Trophoblast cell (in vitro differentiated cells and primary cell): ENCODE measurements around the gene UFL1.

Experiments
- DNase-seq, 2 donors: peaks; one replicate each; pipeline ENCODE4 v3.0.0-alpha.2; 2016
- H2AFZ ChIP-seq: 2 replicates; pipeline ENCODE4 v1.6.1; 2013; ENCODE audit warnings: low read length, moderate library complexity, mild to moderate bottlenecking; ENCODE audit not compliant: insufficient read depth, poor library complexity
- H2AK5ac ChIP-seq: 2 replicates; pipeline ENCODE4 v1.6.1; 2013; ENCODE audit warnings: mild to moderate bottlenecking, low read length
- H2BK120ac ChIP-seq: 2 replicates; pipeline ENCODE4 v1.6.1; 2013; ENCODE audit warnings: low read length, mild to moderate bottlenecking, moderate library complexity; ENCODE audit not compliant: insufficient read depth, poor library complexity
- H2BK12ac ChIP-seq: 2 replicates; pipeline ENCODE4 v1.6.1; 2013; ENCODE audit warnings: mild to moderate bottlenecking, low read length, moderate library complexity
- H2BK5ac ChIP-seq: 2 replicates; pipeline ENCODE4 v1.6.1; 2013; ENCODE audit warnings: low read length, low read depth, moderate library complexity, mild to moderate bottlenecking; ENCODE audit not compliant: poor library complexity
- H3K14ac ChIP-seq: 2 replicates; pipeline ENCODE4 v1.6.1; 2013; ENCODE audit warnings: mild to moderate bottlenecking, low read length
- H3K18ac ChIP-seq: 2 replicates; pipeline ENCODE4 v1.6.1; 2013; ENCODE audit warnings: mild to moderate bottlenecking, low read length
- H3K23ac ChIP-seq: 2 replicates; pipeline ENCODE4 v1.6.1; 2013; ENCODE audit warnings: low read length
- H3K27ac ChIP-seq: 2 replicates; pipeline ENCODE4 v1.5.1; 2013; ENCODE audit warnings: low read depth, mild to moderate bottlenecking, inconsistent platforms, low read length, moderate library complexity
- H3K27me3 ChIP-seq: 2 replicates; pipeline ENCODE4 v1.6.1; 2013; ENCODE audit warnings: inconsistent platforms, mild to moderate bottlenecking, low read length, moderate library complexity; ENCODE audit not compliant: insufficient read depth
- H3K36me3 ChIP-seq, 2 experiments: 1 replicate in 1 of 2; 2 replicates in 1 of 2; pipeline ENCODE4 v1.6.1; 2013; ENCODE audit warnings: low read length in 2 of 2, mild to moderate bottlenecking in 2 of 2, moderate library complexity in 1 of 2; ENCODE audit not compliant: insufficient read depth in 2 of 2, control insufficient read depth in 1 of 2
- H3K4ac ChIP-seq: 2 replicates; pipeline ENCODE4 v1.6.1; 2013; ENCODE audit warnings: low read depth, mild to moderate bottlenecking, low read length, moderate library complexity
- H3K4me1 ChIP-seq, 2 experiments: 1 replicate in 1 of 2; 2 replicates in 1 of 2; pipeline ENCODE4 v1.6.1; 2013; ENCODE audit warnings: low read length in 2 of 2, mild to moderate bottlenecking in 2 of 2, moderate library complexity in 1 of 2; ENCODE audit not compliant: insufficient read depth in 2 of 2, control insufficient read depth in 1 of 2
- H3K4me2 ChIP-seq: 2 replicates; pipeline ENCODE4 v1.6.1; 2013; ENCODE audit warnings: inconsistent platforms, mild to moderate bottlenecking, low read length, moderate library complexity
- H3K4me3 ChIP-seq: 2 replicates; pipeline ENCODE4 v1.5.1; 2013; ENCODE audit warnings: mild to moderate bottlenecking, low read depth, low read length, inconsistent platforms
- H3K79me1 ChIP-seq: one replicate; pipeline ENCODE4 v1.6.1; 2013; ENCODE audit warnings: low read length
- H3K79me2 ChIP-seq: 2 replicates; pipeline ENCODE4 v1.6.1; 2013; ENCODE audit warnings: low read length, mild to moderate bottlenecking; ENCODE audit not compliant: control insufficient read depth, insufficient read depth, poor library complexity
- H3K9ac ChIP-seq: 2 replicates; pipeline ENCODE4 v1.6.1; 2013; ENCODE audit warnings: mild to moderate bottlenecking, low read length
- H3K9me3 ChIP-seq: 2 replicates; pipeline ENCODE4 v1.6.1; 2013; ENCODE audit warnings: low read depth, mild to moderate bottlenecking, control low read depth, inconsistent platforms, low read length; ENCODE audit not compliant: insufficient read depth
- H4K12ac ChIP-seq: 2 replicates; pipeline ENCODE4 v1.6.1; 2013; ENCODE audit warnings: low read depth, mild to moderate bottlenecking, low read length, moderate library complexity
- H4K8ac ChIP-seq: 2 replicates; pipeline ENCODE4 v1.6.1; 2013; ENCODE audit warnings: low read depth, mild to moderate bottlenecking, low read length, moderate library complexity
- H4K91ac ChIP-seq: one replicate; pipeline ENCODE4 v1.6.1; 2013; ENCODE audit warnings: low read depth, mild to moderate bottlenecking, low read length, moderate library complexity
- WGBS: extraction: QIAGEN DNeasy Blood & Tissue Kit; methylation state at CpG from one replicate; pipeline ENCODE4 v1.1.7; 2013; ENCODE audit warnings: missing lambda C conversion rate; ENCODE audit not compliant: insufficient read length, insufficient coverage; ENCODE audit errors: extremely low coverage; 5-methylcytosine and 5-hydroxymethylcytosine counted together

Gene UFL1

DNA sequence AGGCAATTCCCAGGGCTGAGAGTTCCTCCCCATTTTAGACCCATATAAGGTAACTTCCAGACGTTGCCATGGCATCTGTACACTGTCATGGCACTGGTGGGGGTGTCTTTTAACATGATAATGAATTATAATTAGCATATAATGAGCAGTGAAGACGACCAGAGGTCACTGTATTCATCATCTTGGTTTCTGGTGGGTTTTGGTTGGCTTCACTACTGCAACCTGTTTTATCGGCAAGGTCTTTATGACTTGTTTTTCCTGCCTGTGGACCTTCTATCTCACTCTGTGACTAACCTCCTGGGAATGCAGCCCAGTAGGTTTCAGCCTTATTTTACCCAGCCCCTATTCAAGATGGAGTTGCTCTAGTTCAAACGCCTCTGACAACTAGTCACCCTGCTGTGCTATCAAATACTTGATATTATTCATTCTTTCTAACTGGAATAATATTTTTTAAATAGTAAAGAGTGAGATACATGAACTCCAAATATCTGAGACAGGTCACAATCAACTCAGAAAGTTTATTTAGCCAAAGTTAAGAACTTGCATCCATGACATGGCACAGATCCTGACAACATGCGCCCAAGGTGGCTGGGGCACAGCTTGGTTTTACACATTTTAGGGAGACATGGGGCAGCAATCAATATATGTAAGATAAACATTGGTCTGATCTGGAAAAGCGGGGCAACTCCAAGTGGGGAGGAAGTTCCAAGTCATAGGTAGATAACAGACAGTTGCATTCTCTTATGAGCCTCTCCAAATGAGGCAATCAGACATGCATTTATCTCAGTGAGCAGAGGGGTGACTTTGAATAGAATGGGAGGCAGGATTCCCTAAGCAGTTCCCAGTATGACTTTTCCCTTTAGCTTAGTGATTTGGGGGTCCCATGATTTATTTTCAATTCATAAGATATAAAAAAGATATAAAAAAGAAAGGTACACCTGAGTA, 1.2 kb upstream of the UFL1 start:
- H3K9ac ChIP-seq = no peak overlapping the region
- H2BK5ac ChIP-seq = peak overlapping the region; percentile 94
- H3K4me2 ChIP-seq = peak overlapping the region; percentile 68
- peak overlapping the region; percentile 93 for H3K14ac ChIP-seq
- no peaks in the 10 kb centered on the region for H3K27me3 ChIP-seq
- DNase-seq = peak; percentile 83 to 90
- peak overlapping the region; percentile 68 for H2BK120ac ChIP-seq
- peak overlapping the region; percentile 94 for H3K18ac ChIP-seq
- H2AK5ac ChIP-seq = peak overlapping the region; percentile 95
- H3K79me1 ChIP-seq = peaks cover 16% of the 10 kb centered on the region
- H3K4me3 ChIP-seq = no peak overlapping the region
- H4K91ac ChIP-seq = peak overlapping the region; percentile 90
- H2AFZ ChIP-seq = no peak overlapping the region
- H3K4me1 ChIP-seq = peaks cover 2 to 9% of the 10 kb centered on the region in 2 experiments
- no peak overlapping the region for H3K4ac ChIP-seq
- H2BK12ac ChIP-seq = peak overlapping the region; percentile 85
- H3K79me2 ChIP-seq = peaks cover 4% of the 10 kb centered on the region
- H4K12ac ChIP-seq = peak overlapping the region; percentile 40
- peak overlapping the region; percentile 70 for H4K8ac ChIP-seq
- no peaks in the 10 kb centered on the region for H3K9me3 ChIP-seq
- H3K36me3 ChIP-seq = peaks cover 2% of the 10 kb centered on the region in 2 experiments
- no peak overlapping the region for H3K23ac ChIP-seq
- no CpG with 5 or more reads among the region's 6 CpGs for WGBS
- peak overlapping the region; percentile 91 for H3K27ac ChIP-seq

DNA sequence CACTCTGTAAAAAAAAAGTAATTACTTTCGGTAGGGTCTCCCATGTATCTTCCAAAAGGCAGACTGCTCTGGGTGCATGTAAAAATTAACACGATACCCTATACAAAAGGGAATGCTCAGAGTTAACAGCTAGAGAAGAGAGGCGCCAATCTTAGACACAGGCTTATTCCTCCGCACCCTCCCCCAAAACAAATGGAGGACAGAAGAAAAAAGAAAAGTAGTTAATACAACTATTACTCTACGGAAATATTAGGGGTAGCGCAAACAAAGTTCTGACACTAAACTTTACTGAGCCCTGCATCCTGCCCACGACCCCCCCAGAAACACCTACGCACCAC, 331 bp upstream of the UFL1 start:
- Histone ChIP-seq H3K23ac (no peak overlapping the region), H3K9ac (peak overlapping the region; percentile 83), H3K18ac (no peak overlapping the region), H3K36me3 (peaks cover 2 to 4% of the 10 kb centered on the region in 2 experiments), H3K4ac (no peak overlapping the region), H4K8ac (peak overlapping the region; percentile 48), H3K14ac (no peak overlapping the region), H4K12ac (peak overlapping the region; percentile 32), H2BK5ac (peak overlapping the region; percentile 79), H2AK5ac (no peak overlapping the region), H4K91ac (peak overlapping the region; percentile 28), H3K79me2 (peaks cover 4% of the 10 kb centered on the region), H3K79me1 (peaks cover 16% of the 10 kb centered on the region), H3K4me3 (peak overlapping the region; percentile 86), H2BK12ac (no peak overlapping the region), H3K9me3 (no peaks in the 10 kb centered on the region), H3K27me3 (no peaks in the 10 kb centered on the region), H3K4me2 (peak overlapping the region; percentile 68), H3K27ac (peak overlapping the region; percentile 87), H2AFZ (no peak overlapping the region), H3K4me1 (peaks cover 2 to 9% of the 10 kb centered on the region in 2 experiments), H2BK120ac (peak overlapping the region; percentile 47)
- WGBS = no CpG with 5 or more reads among the region's 8 CpGs
- no peak for DNase-seq

DNA sequence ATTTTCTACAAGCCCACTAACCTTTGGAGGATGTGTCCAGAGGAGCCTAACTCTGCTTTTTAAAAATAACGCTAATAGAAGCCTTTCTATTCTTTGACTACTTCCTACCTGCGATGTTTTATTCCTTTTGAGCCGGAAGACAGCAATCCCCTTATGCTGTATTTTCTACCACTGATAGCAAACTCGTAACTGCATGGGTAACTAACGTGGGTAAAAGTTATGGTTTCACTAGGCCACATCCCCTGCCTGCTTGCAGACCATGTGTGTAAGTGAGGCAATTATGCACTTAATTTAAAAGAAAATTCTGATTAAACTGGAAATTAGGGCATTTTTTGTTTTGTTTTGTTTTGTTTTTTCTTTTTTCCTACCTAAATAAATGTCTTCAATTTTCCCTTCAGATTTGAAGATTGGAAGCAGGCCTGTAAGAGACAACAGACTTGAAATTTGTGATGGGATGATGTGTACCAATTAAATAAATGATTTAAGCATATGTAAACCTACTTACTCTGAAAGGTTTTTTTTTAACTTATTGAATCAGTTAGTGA, 931 bp downstream of the UFL1 start:
- Histone ChIP-seq H3K4me1 (peaks cover 2 to 9% of the 10 kb centered on the region in 2 experiments), H3K23ac (no peak overlapping the region), H3K4me2 (peak overlapping the region; percentile 75), H4K12ac (no peak overlapping the region), H3K79me2 (peaks cover 4% of the 10 kb centered on the region), H3K14ac (peak overlapping the region; percentile 99), H3K9me3 (no peaks in the 10 kb centered on the region), H3K18ac (no peak overlapping the region), H2AK5ac (no peak overlapping the region), H2BK5ac (peak overlapping the region; percentile 98), H3K9ac (peak overlapping the region; percentile 99), H4K91ac (peak overlapping the region; percentile 98), H4K8ac (peak overlapping the region; percentile 98), H2AFZ (no peak overlapping the region), H3K4me3 (no peak overlapping the region), H3K4ac (no peak overlapping the region), H3K27me3 (no peaks in the 10 kb centered on the region), H3K27ac (peak overlapping the region; percentile 99), H2BK12ac (no peak overlapping the region), H3K79me1 (peaks cover 16% of the 10 kb centered on the region), H2BK120ac (peak overlapping the region; percentile 93), H3K36me3 (peaks cover 2 to 4% of the 10 kb centered on the region in 2 experiments)
- peak in 1 of 2 donors; percentile 10 for DNase-seq
- whole genome bisulfite sequencing = no CpG with 5 or more reads among the region's 5 CpGs

DNA sequence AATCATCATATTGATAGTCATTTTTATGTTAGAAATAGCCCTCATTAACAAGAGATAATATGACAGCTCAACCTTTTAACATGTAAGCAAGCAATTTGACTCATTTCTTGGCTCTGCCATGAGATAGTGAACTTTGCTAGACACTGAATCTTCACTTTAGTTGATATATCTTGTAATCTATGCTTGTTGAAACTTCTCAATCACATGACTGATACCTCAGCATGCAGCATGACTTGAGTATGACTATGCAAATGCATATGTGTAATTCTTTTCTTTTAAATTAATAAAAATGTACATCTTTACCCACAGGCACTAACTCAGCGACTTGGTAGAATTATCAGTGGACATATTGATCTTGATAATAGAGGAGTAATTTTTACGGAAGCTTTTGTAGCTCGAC, 6.6 kb downstream of the UFL1 start:
- no peak overlapping the region for H3K18ac ChIP-seq
- H3K4ac ChIP-seq = no peak overlapping the region
- H2AFZ ChIP-seq = no peak overlapping the region
- H3K36me3 ChIP-seq = peaks cover 3 to 13% of the 10 kb centered on the region in 2 experiments
- no peak overlapping the region for H3K27ac ChIP-seq
- no peak overlapping the region for H4K8ac ChIP-seq
- H4K12ac ChIP-seq = no peak overlapping the region
- H2AK5ac ChIP-seq = no peak overlapping the region
- H2BK12ac ChIP-seq = no peak overlapping the region
- H3K23ac ChIP-seq = no peak overlapping the region
- no peaks in the 10 kb centered on the region for H3K9me3 ChIP-seq
- no peak overlapping the region for H3K4me2 ChIP-seq
- no peaks in the 10 kb centered on the region for H3K4me1 ChIP-seq
- WGBS = no CpG with 5 or more reads among the region's 3 CpGs
- no peak overlapping the region for H3K4me3 ChIP-seq
- H3K14ac ChIP-seq = no peak overlapping the region
- DNase-seq = no peak
- H3K27me3 ChIP-seq = no peaks in the 10 kb centered on the region
- H3K79me2 ChIP-seq = no peaks in the 10 kb centered on the region
- no peak overlapping the region for H3K9ac ChIP-seq
- H3K79me1 ChIP-seq = no peaks in the 10 kb centered on the region
- H4K91ac ChIP-seq = no peak overlapping the region
- no peak overlapping the region for H2BK5ac ChIP-seq
- H2BK120ac ChIP-seq = no peak overlapping the region
